GM23248 (cell line): ENCODE data around the gene DDAH1. TPM values are rescaled to one million over a fixed set of nuclear protein-coding genes. Genes with fewer than 3 reads are reported as not detected.

Experiments used
- DNase-seq: peaks from one replicate; pipeline ENCODE4 v3.0.0-alpha.2; 2015
- H2AFZ ChIP-seq: fragments of 200-600 bp; sonication (generic); 2 replicates; pipeline ENCODE4 v1.6.1; 2016; ENCODE audit warnings: antibody characterized with exemption
- H3F3A ChIP-seq: fragments of 200-600 bp; sonication (generic); 2 replicates; pipeline ENCODE4 v1.6.1; 2016; ENCODE audit warnings: mild to moderate bottlenecking, antibody characterized with exemption, mixed run types; ENCODE audit not compliant: insufficient read depth
- H3K27ac ChIP-seq: fragments of 200-600 bp; sonication (generic); 2 replicates; pipeline ENCODE4 v1.5.1; 2016; ENCODE audit warnings: mild to moderate bottlenecking
- H3K27me3 ChIP-seq: fragments of 200-600 bp; sonication (generic); replicated peaks from 2 replicates; pipeline ENCODE4 v1.6.1; 2016; ENCODE audit warnings: mild to moderate bottlenecking; ENCODE audit not compliant: insufficient read depth
- H3K36me3 ChIP-seq: fragments of 200-600 bp; sonication (generic); 2 replicates; pipeline ENCODE4 v1.6.1; 2016; ENCODE audit warnings: low read depth, mild to moderate bottlenecking
- H3K4me1 ChIP-seq: fragments of 200-600 bp; sonication (generic); 2 replicates; pipeline ENCODE4 v1.6.1; 2016; ENCODE audit warnings: mild to moderate bottlenecking; ENCODE audit not compliant: insufficient read depth
- H3K4me2 ChIP-seq: fragments of 200-600 bp; sonication (generic); one replicate; pipeline ENCODE4 v1.6.1; 2016; ENCODE audit warnings: mild to moderate bottlenecking; ENCODE audit not compliant: unreplicated experiment
- H3K4me3 ChIP-seq: fragments of 200-600 bp; sonication (generic); 2 replicates; pipeline ENCODE4 v1.5.1; 2016; ENCODE audit warnings: mild to moderate bottlenecking
- H3K79me2 ChIP-seq: fragments of 200-600 bp; sonication (generic); 2 replicates; pipeline ENCODE4 v1.6.1; 2016; ENCODE audit warnings: mild to moderate bottlenecking; ENCODE audit not compliant: insufficient read depth
- H3K9ac ChIP-seq: fragments of 200-600 bp; sonication (generic); 2 replicates; pipeline ENCODE4 v1.6.1; 2016; ENCODE audit warnings: mild to moderate bottlenecking
- H3K9me2 ChIP-seq: fragments of 200-600 bp; sonication (generic); 2 replicates; pipeline ENCODE4 v1.6.1; 2016; ENCODE audit warnings: mixed run types, mild to moderate bottlenecking, moderate library complexity; ENCODE audit not compliant: insufficient read depth
- H3K9me3 ChIP-seq: fragments of 200-600 bp; sonication (generic); one replicate; pipeline ENCODE4 v1.6.1; 2017; ENCODE audit warnings: low read depth
- H4K20me1 ChIP-seq: fragments of 200-600 bp; sonication (generic); 2 replicates; pipeline ENCODE4 v1.6.0; 2016; ENCODE audit not compliant: insufficient read depth
- EZH2 ChIP-seq: fragments of 200-600 bp; sonication (generic); IDR thresholded peaks from 2 replicates; pipeline ENCODE4 v1.6.1; 2018; ENCODE audit warnings: antibody characterized with exemption, mild to moderate bottlenecking; ENCODE audit not compliant: insufficient read depth, poor library complexity, severe bottlenecking
- EZH2phosphoT487 ChIP-seq: fragments of 200-600 bp; sonication (generic); IDR thresholded peaks from 2 replicates; pipeline ENCODE4 v1.6.1; 2018; ENCODE audit warnings: antibody characterized with exemption, moderate library complexity, mild to moderate bottlenecking, low read depth; ENCODE audit not compliant: insufficient read depth
- WGBS, 2 experiments: methylation state at CpG; one replicate each; pipeline ENCODE4 v1.1.6; 2015 to 2017; ENCODE audit warnings: low lambda C conversion rate in 2 of 2, low coverage in 1 of 2; ENCODE audit errors: missing lambda C conversion rate in 2 of 2; 5-methylcytosine and 5-hydroxymethylcytosine counted together
- in situ Hi-C: fragments of 300-500 bp; cut with MboI; formaldehyde crosslinking; loops from 2 replicates; pipeline ENCODE4 v1.15.0; 2020
- polyA plus RNA-seq: library from polyadenylated mRNA; unstranded; fragments of >200 nt; fragmentation: Nextera tagmentation; extraction: Ambion mirVana; gene quantifications from 2 replicates; pipeline ENCODE4 v1.2.1, GENCODE V29; 2016
- total RNA-seq: library from RNA; depleted of rRNA; stranded (reverse); fragments of >200 nt; shearing (Covaris generic); gene quantifications from 2 replicates; pipeline ENCODE4 v1.2.3, GENCODE V29; 2014

Gene DDAH1
- total and polyA plus RNA-seq, 2 experiments from 2014 or later: 168 to 238 TPM

GRCh38 chr1:85344256-85344694 lies 120.7 kb downstream of the DDAH1 start:
- H3K9me3 ChIP-seq: no peaks in the 10 kb centered on the region
- 4 to 14% methylated on average over 3 of the region's 3 CpGs for WGBS, 2 experiments
- H3K36me3 ChIP-seq: peaks cover 47% of the 10 kb centered on the region
- H3K27me3 ChIP-seq: no peaks in the 10 kb centered on the region
- peak overlapping the region; percentile 71 for H3K4me2 ChIP-seq
- peaks cover 78% of the 10 kb centered on the region for H3F3A ChIP-seq
- DNase-seq: peak; percentile 73
- peaks cover 70% of the 10 kb centered on the region for H3K79me2 ChIP-seq
- peaks cover 56% of the 10 kb centered on the region for H3K4me1 ChIP-seq
- H3K9ac ChIP-seq: peak overlapping the region; percentile 50
- H4K20me1 ChIP-seq: no peaks in the 10 kb centered on the region
- no peak overlapping the region for H3K4me3 ChIP-seq
- H3K27ac ChIP-seq: peak overlapping the region; percentile 80
- H3K9me2 ChIP-seq: no peaks in the 10 kb centered on the region
- no peak for TF ChIP-seq EZH2phosphoT487
- TF ChIP-seq EZH2: no peak
- in situ Hi-C loops: no loop called here
- no peak overlapping the region for H2AFZ ChIP-seq

- in situ Hi-C loops: no loop called here
- peak overlapping the region; percentile 50 for H3K9ac ChIP-seq
- H3K9me3 ChIP-seq: no peaks in the 10 kb centered on the region
- H3K9me2 ChIP-seq: no peaks in the 10 kb centered on the region
- H3K27ac ChIP-seq: peak overlapping the region; percentile 80
- no peaks in the 10 kb centered on the region for H3K27me3 ChIP-seq
- H3K4me2 ChIP-seq: peak overlapping the region; percentile 71
- H3K79me2 ChIP-seq: peaks cover 69% of the 10 kb centered on the region
- H4K20me1 ChIP-seq: no peaks in the 10 kb centered on the region
- no peak overlapping the region for H2AFZ ChIP-seq
- DNase-seq: peak; percentile 83
- H3K4me3 ChIP-seq: peak overlapping the region; percentile 17; the same call in 1 of the 2 replicates
- H3K4me1 ChIP-seq: peaks cover 62% of the 10 kb centered on the region
- peaks cover 75% of the 10 kb centered on the region for H3F3A ChIP-seq
- TF ChIP-seq EZH2 (no peak), EZH2phosphoT487 (0 out of 2 replicates have a peak, but pooled peaks have one; percentile 51)
- H3K36me3 ChIP-seq: peaks cover 42% of the 10 kb centered on the region
- 2 to 3% methylated on average over 1 of the region's 1 CpG for WGBS, 2 experiments
Measured at GRCh38 chr1:85343612-85344255, 121.2 kb downstream of the DDAH1 start.

GRCh38 chr1:85343213-85343611 lies 121.7 kb downstream of the DDAH1 start:
- H3K4me1 ChIP-seq: peaks cover 67% of the 10 kb centered on the region
- H3K36me3 ChIP-seq: peaks cover 37% of the 10 kb centered on the region; the same call in 1 of the 2 replicates
- no peaks in the 10 kb centered on the region for H3K9me2 ChIP-seq
- peaks cover 69% of the 10 kb centered on the region for H3K79me2 ChIP-seq
- no peak overlapping the region for H2AFZ ChIP-seq
- peak overlapping the region; percentile 17; the same call in 1 of the 2 replicates for H3K4me3 ChIP-seq
- no peaks in the 10 kb centered on the region for H3K9me3 ChIP-seq
- DNase-seq: peak; percentile 54
- H3K9ac ChIP-seq: peak overlapping the region; percentile 50
- TF ChIP-seq EZH2phosphoT487 (no peak), EZH2 (no peak)
- H3K4me2 ChIP-seq: peak overlapping the region; percentile 71
- no peaks in the 10 kb centered on the region for H3K27me3 ChIP-seq
- H3F3A ChIP-seq: peaks cover 77% of the 10 kb centered on the region
- 2 to 7% methylated on average over 1 of the region's 1 CpG for WGBS, 2 experiments
- H4K20me1 ChIP-seq: no peaks in the 10 kb centered on the region
- in situ Hi-C loops: no loop called here
- peak overlapping the region; percentile 80 for H3K27ac ChIP-seq

DNA sequence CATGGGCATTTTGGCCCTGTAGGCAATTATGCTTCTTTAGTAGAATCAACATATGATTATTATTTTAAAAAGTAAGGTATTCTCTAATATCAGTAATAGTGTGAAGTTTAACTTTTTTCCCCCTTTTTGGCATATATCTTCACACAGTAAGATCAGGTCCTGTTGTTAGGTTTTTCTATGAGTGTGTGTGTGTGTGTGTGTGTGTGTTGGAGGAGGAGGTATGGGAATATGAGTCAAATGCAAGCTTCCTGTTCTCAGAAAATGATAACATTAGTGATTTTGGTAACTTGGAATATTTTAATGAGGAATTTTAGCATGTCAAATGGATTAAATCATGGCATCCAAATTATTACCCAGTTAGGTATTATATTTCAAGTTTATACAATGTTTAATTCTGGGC lies 122.8 kb downstream of the DDAH1 start:
- no peak for TF ChIP-seq EZH2phosphoT487
- no peak for TF ChIP-seq EZH2
- Histone ChIP-seq H3F3A (peaks cover 86% of the 10 kb centered on the region), H3K4me2 (peak overlapping the region; percentile 71), H3K79me2 (peaks cover 69% of the 10 kb centered on the region), H3K9me3 (no peaks in the 10 kb centered on the region), H3K36me3 (peaks cover 30% of the 10 kb centered on the region; the same call in 1 of the 2 replicates), H3K27me3 (no peaks in the 10 kb centered on the region), H3K9me2 (no peaks in the 10 kb centered on the region), H3K4me1 (peaks cover 71% of the 10 kb centered on the region), H3K9ac (no peak overlapping the region), H4K20me1 (no peaks in the 10 kb centered on the region), H2AFZ (no peak overlapping the region), H3K27ac (peak overlapping the region; percentile 80), H3K4me3 (no peak overlapping the region)
- peak; percentile 48 for DNase-seq
- in situ Hi-C loops: no loop called here
